DOHH2 (cell line): ENCODE results near the gene MESD.
"Not testable (repeated sequence)": the region's sequence is repeated elsewhere in the genome, so short reads cannot be mapped to it uniquely, and the experiment has no call there.

Experiments
- H3F3A ChIP-seq: fragments of 200-600 bp; sonication (generic), shearing (Covaris generic); 2 replicates; pipeline ENCODE4 v1.6.0; 2016; ENCODE audit warnings: antibody characterized with exemption, mild to moderate bottlenecking; ENCODE audit not compliant: control insufficient read depth, insufficient read depth
- H3K27ac ChIP-seq: fragments of 200-600 bp; sonication (generic); 2 replicates; pipeline ENCODE4 v1.5.1; 2014; ENCODE audit warnings: low read depth, mild to moderate bottlenecking, low read length, moderate library complexity
- H3K27me3 ChIP-seq: fragments of 200-600 bp; sonication (generic); 2 replicates; pipeline ENCODE4 v1.6.1; 2014; ENCODE audit warnings: mild to moderate bottlenecking, low read length, mixed read lengths; ENCODE audit not compliant: control insufficient read depth
- H3K36me3 ChIP-seq: fragments of 200-600 bp; sonication (generic); 2 replicates; pipeline ENCODE4 v1.6.1; 2014; ENCODE audit warnings: mild to moderate bottlenecking, low read length, moderate library complexity, mixed read lengths; ENCODE audit not compliant: control insufficient read depth
- H3K4me1 ChIP-seq: fragments of 200-600 bp; sonication (generic); 2 replicates; pipeline ENCODE4 v1.6.1; 2014; ENCODE audit warnings: mild to moderate bottlenecking, low read length, mixed read lengths; ENCODE audit not compliant: control insufficient read depth
- H3K4me2 ChIP-seq: fragments of 200-600 bp; sonication (generic); 2 replicates; pipeline ENCODE4 v1.6.0; 2014; ENCODE audit warnings: mild to moderate bottlenecking, low read length, moderate library complexity
- H3K4me3 ChIP-seq: fragments of 200-600 bp; sonication (generic); 2 replicates; pipeline ENCODE4 v1.5.1; 2014; ENCODE audit warnings: mild to moderate bottlenecking, low read length, mixed read lengths
- H3K79me2 ChIP-seq: fragments of 200-600 bp; sonication (generic); 2 replicates; pipeline ENCODE4 v1.6.1; 2014; ENCODE audit warnings: mild to moderate bottlenecking, low read length, mixed read lengths; ENCODE audit not compliant: control insufficient read depth
- H3K9me2 ChIP-seq: fragments of 200-600 bp; sonication (generic); replicated peaks from 2 replicates; pipeline ENCODE4 v1.6.1; 2014; ENCODE audit warnings: mild to moderate bottlenecking, low read length, mixed read lengths; ENCODE audit not compliant: control insufficient read depth
- H3K9me3 ChIP-seq: fragments of 200-600 bp; sonication (generic); 2 replicates; pipeline ENCODE4 v1.6.1; 2014; ENCODE audit warnings: antibody characterized with exemption, low read length, mixed read lengths; ENCODE audit not compliant: control insufficient read depth, insufficient read depth
- H4K20me1 ChIP-seq: fragments of 200-600 bp; sonication (generic); 2 replicates; pipeline ENCODE4 v1.6.0; 2014; ENCODE audit warnings: low read depth, mild to moderate bottlenecking, antibody characterized with exemption, low read length, moderate library complexity; ENCODE audit not compliant: control insufficient read depth, insufficient read depth
- CTCF ChIP-seq: fragments of 200-600 bp; sonication (generic); IDR thresholded peaks from one replicate; pipeline ENCODE4 v1.5.1; 2014; ENCODE audit warnings: antibody characterized with exemption, mild to moderate bottlenecking, low read depth, low read length; ENCODE audit not compliant: poor library complexity, severe bottlenecking
- EZH2phosphoT487 ChIP-seq: fragments of 200-600 bp; sonication (generic); IDR thresholded peaks from 2 replicates; pipeline ENCODE4 v1.6.1; 2017; ENCODE audit warnings: borderline replicate concordance, mild to moderate bottlenecking, antibody characterized with exemption, low read length, moderate library complexity, mixed read lengths

The MESD gene

GRCh38 chr15:80958818-80959495 lies 30.7 kb downstream of the MESD start:
- H3K27ac ChIP-seq: no peak overlapping the region
- H3K9me3 ChIP-seq: no peaks in the 10 kb centered on the region
- H3K4me3 ChIP-seq: no peak overlapping the region
- no peaks in the 10 kb centered on the region for H3K79me2 ChIP-seq
- H3F3A ChIP-seq: no peaks in the 10 kb centered on the region
- no peaks in the 10 kb centered on the region for H3K27me3 ChIP-seq
- no peaks in the 10 kb centered on the region for H4K20me1 ChIP-seq
- H3K4me2 ChIP-seq: no peak overlapping the region
- peaks cover 9% of the 10 kb centered on the region for H3K36me3 ChIP-seq
- no peaks in the 10 kb centered on the region for H3K4me1 ChIP-seq
- TF ChIP-seq CTCF: no peak
- TF ChIP-seq EZH2phosphoT487: no peak
- no peaks in the 10 kb centered on the region for H3K9me2 ChIP-seq

GRCh38 chr15:80957976-80958375 lies 31.6 kb downstream of the MESD start:
- no peak overlapping the region for H3K4me3 ChIP-seq
- H3F3A ChIP-seq: no peaks in the 10 kb centered on the region
- H3K4me2 ChIP-seq: no peak overlapping the region
- no peaks in the 10 kb centered on the region for H3K9me2 ChIP-seq
- H3K27ac ChIP-seq: no peak overlapping the region
- no peaks in the 10 kb centered on the region for H3K79me2 ChIP-seq
- peaks cover 9% of the 10 kb centered on the region for H3K36me3 ChIP-seq
- H4K20me1 ChIP-seq: no peaks in the 10 kb centered on the region
- no peaks in the 10 kb centered on the region for H3K9me3 ChIP-seq
- H3K27me3 ChIP-seq: no peaks in the 10 kb centered on the region
- H3K4me1 ChIP-seq: no peaks in the 10 kb centered on the region
- no peak for TF ChIP-seq CTCF
- no peak for TF ChIP-seq EZH2phosphoT487

- H3K4me3 ChIP-seq: no peak overlapping the region
- no peak overlapping the region for H3K27ac ChIP-seq
- H4K20me1 ChIP-seq: no peaks in the 10 kb centered on the region
- no peak overlapping the region for H3K4me2 ChIP-seq
- H3K9me2 ChIP-seq: no peaks in the 10 kb centered on the region
- H3K27me3 ChIP-seq: no peaks in the 10 kb centered on the region
- no peaks in the 10 kb centered on the region for H3F3A ChIP-seq
- H3K9me3 ChIP-seq: no peaks in the 10 kb centered on the region
- H3K79me2 ChIP-seq: no peaks in the 10 kb centered on the region
- TF ChIP-seq CTCF: no peak
- TF ChIP-seq EZH2phosphoT487: no peak
- H3K36me3 ChIP-seq: peaks cover 9% of the 10 kb centered on the region
- H3K4me1 ChIP-seq: no peaks in the 10 kb centered on the region
Measured at GRCh38 chr15:80957556-80957955, 32.1 kb downstream of the MESD start.

GRCh38 chr15:80955571-80956452 lies 33.8 kb downstream of the MESD start:
- H3K9me3 ChIP-seq, H3K27me3 ChIP-seq, H3K4me2 ChIP-seq, H3K27ac ChIP-seq, H3K79me2 ChIP-seq, H3K9me2 ChIP-seq, H3K4me1 ChIP-seq, H3F3A ChIP-seq, H3K4me3 ChIP-seq, H4K20me1 ChIP-seq: not testable (repeated sequence)
- H3K36me3 ChIP-seq: peaks cover 19% of the 10 kb centered on the region
